ENCODE measurements around the gene ATP5PB. TPM values are rescaled to one million over a fixed set of nuclear protein-coding genes. Genes with fewer than 3 reads are reported as not detected.

The ATP5PB gene
- polyA plus RNA-seq, 1 donor (not counting 4 experiments of a cell fraction or from before 2014, with no cell fraction given), result 539 TPM

GRCh38 chr1:111449703-111450017, 396 bp downstream of the ATP5PB start:
- DNase-seq (ENCODE audit: low read depth, low spot score) (no peak), FAIRE-seq (no peak)
- H3K79me2 ChIP-seq (ENCODE audit: control insufficient read depth, insufficient read depth, low read length), result peaks cover 87% of the 10 kb centered on the region
- peaks cover 29% of the 10 kb centered on the region for H3K4me1 ChIP-seq (ENCODE audit: control insufficient read depth, extremely low read depth, insufficient read depth, low read length)
- peak overlapping the region; percentile 90 to 98 (median 93) for H3K4me3 ChIP-seq (ENCODE audit: control insufficient read depth in 2 of 3, extremely low read depth in 1 of 3, insufficient read depth in 2 of 3, low read depth in 1 of 3, low read length in 3 of 3)
- H3K9me1 ChIP-seq (ENCODE audit: control insufficient read depth, extremely low read depth, insufficient read depth, low read length), result no peaks in the 10 kb centered on the region
- H3K27me3 ChIP-seq (ENCODE audit: control insufficient read depth, extremely low read depth, insufficient read depth, low read length), result no peaks in the 10 kb centered on the region
- H3K36me3 ChIP-seq (ENCODE audit: control insufficient read depth in 2 of 2, extremely low read depth in 1 of 2, insufficient read depth in 2 of 2, low read length in 2 of 2), result peaks cover 9 to 18% of the 10 kb centered on the region in 2 experiments
- H2AFZ ChIP-seq (ENCODE audit: control insufficient read depth, low read length), result peak overlapping the region; percentile 97
- no peaks in the 10 kb centered on the region for H3K9me3 ChIP-seq (ENCODE audit: control insufficient read depth, low read depth, low read length)
- H3K4me2 ChIP-seq (ENCODE audit: control insufficient read depth, extremely low read depth, insufficient read depth, low read depth, low read length), result peak overlapping the region; percentile 88
- H3K27ac ChIP-seq (ENCODE audit: control insufficient read depth, insufficient read depth, low read length), result peak overlapping the region; percentile 93
- TF ChIP-seq EZH2 (IDR thresholded peaks at IDR 0.05; ENCODE audit: low read length) (no peak), CTCF (optimal IDR thresholded peaks at IDR 0.05 in 1 of 3, IDR thresholded peaks at IDR 0.05 in 1 of 3, conservative IDR thresholded peaks at IDR 0.05 in 1 of 3; ENCODE audit: extremely low read depth in 1 of 3, insufficient read depth in 2 of 3, low read length in 3 of 3) (no peak)
- dilution Hi-C loops (cut with MboI; ENCODE audit: extremely low pct_ligation_motif_present, low sequenced_read_pairs), result no loop called here
- H4K20me1 ChIP-seq (ENCODE audit: control insufficient read depth, extremely low read depth, insufficient read depth, low read length), result peaks cover 6% of the 10 kb centered on the region
- H3K9ac ChIP-seq (ENCODE audit: control insufficient read depth, extremely low read depth, insufficient read depth, low read length), result peak overlapping the region; percentile 98

- no peak for FAIRE-seq
These were observed 921 bp downstream of the ATP5PB start for GRCh38 chr1:111450185-111450584.

More at GRCh38 chr1:111450185-111450584, 921 bp downstream of the ATP5PB start:
- H2AFZ ChIP-seq (ENCODE audit: control insufficient read depth, low read length), result no peak overlapping the region
- H3K27me3 ChIP-seq (ENCODE audit: control insufficient read depth, extremely low read depth, insufficient read depth, low read length), result no peaks in the 10 kb centered on the region
- H3K4me2 ChIP-seq (ENCODE audit: control insufficient read depth, extremely low read depth, insufficient read depth, low read depth, low read length), result peak overlapping the region; percentile 88
- H3K79me2 ChIP-seq (ENCODE audit: control insufficient read depth, insufficient read depth, low read length), result peaks cover 89% of the 10 kb centered on the region
- dilution Hi-C loops (cut with MboI; ENCODE audit: extremely low pct_ligation_motif_present, low sequenced_read_pairs), result no loop called here
- H3K9me3 ChIP-seq (ENCODE audit: control insufficient read depth, low read depth, low read length), result no peaks in the 10 kb centered on the region
- TF ChIP-seq CTCF (optimal IDR thresholded peaks at IDR 0.05 in 1 of 3, IDR thresholded peaks at IDR 0.05 in 1 of 3, conservative IDR thresholded peaks at IDR 0.05 in 1 of 3; ENCODE audit: extremely low read depth in 1 of 3, insufficient read depth in 2 of 3, low read length in 3 of 3) (no peak), EZH2 (IDR thresholded peaks at IDR 0.05; ENCODE audit: low read length) (no peak)
- H3K9me1 ChIP-seq (ENCODE audit: control insufficient read depth, extremely low read depth, insufficient read depth, low read length), result no peaks in the 10 kb centered on the region
- H3K4me3 ChIP-seq (ENCODE audit: control insufficient read depth in 2 of 3, extremely low read depth in 1 of 3, insufficient read depth in 2 of 3, low read depth in 1 of 3, low read length in 3 of 3), result peak overlapping the region; percentile 90 to 98 (median 93)
- no peak for DNase-seq (ENCODE audit: low read depth, low spot score)
- peak overlapping the region; percentile 98 for H3K9ac ChIP-seq (ENCODE audit: control insufficient read depth, extremely low read depth, insufficient read depth, low read length)
- H3K36me3 ChIP-seq (ENCODE audit: control insufficient read depth in 2 of 2, extremely low read depth in 1 of 2, insufficient read depth in 2 of 2, low read length in 2 of 2), result peaks cover 7 to 18% of the 10 kb centered on the region in 2 experiments
- peaks cover 29% of the 10 kb centered on the region for H3K4me1 ChIP-seq (ENCODE audit: control insufficient read depth, extremely low read depth, insufficient read depth, low read length)
- peak overlapping the region; percentile 93 for H3K27ac ChIP-seq (ENCODE audit: control insufficient read depth, insufficient read depth, low read length)
- peaks cover 6% of the 10 kb centered on the region for H4K20me1 ChIP-seq (ENCODE audit: control insufficient read depth, extremely low read depth, insufficient read depth, low read length)
